ENCODE data around the gene TMEM126A.

The TMEM126A gene

DNA sequence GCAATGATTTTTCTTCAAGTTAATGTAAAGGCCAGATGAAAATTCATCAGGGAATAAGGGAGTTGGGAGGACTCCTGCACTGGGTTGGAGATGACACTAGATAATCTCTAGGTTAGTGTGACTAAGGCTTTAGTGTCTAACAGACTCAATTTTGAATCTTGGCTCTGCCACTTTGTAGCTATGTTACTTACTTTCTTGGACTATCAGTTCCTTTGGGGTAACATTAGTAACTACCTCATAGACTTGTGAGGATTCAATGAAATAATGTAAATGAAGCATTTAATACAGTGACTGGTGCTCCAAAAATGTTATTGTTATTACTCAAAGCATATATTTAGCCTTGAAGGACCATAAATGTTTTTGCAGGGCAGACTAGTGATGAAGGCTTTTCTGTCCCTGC is 47.8 kb downstream of the TMEM126A start:
- DNase-seq (ENCODE audit: low spot score): no peak

DNA sequence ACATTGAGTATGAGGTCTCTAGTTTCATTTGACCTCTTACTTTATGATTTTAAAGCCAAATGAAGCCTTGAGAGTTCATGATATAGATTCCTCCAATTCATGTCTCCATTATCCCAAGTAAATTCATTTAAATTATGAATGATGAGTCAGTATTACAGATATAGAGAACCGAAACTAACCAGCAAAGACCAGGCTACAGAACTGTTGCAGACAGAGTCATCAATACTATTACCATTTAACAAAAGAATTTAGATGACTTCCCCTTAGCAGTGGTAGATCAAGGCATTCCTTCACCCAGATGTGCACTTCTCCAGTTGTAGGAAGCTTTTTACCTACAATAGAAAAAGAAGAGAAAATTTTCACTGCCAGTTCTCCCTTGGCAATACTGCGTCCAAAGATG is 50.0 kb downstream of the TMEM126A start:
- DNase-seq (ENCODE audit: low spot score): no peak

DNA sequence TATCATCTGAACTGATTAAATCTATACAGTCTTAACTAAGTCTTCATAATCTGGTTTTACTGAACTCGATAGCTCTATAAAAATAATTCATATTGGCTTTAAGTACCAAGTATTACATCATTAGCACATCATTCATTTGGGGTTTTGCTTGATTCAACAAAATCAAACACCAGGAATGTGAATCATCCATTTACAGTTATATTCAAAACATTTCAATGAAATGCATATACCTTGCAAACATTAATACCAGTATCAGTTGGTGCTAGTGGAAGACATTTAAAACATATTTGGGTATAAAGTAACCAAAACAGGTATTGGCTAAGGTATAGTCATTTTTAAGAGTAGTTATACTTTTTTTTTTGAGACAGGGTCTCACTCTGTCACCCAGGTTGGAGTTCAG is 50.4 kb downstream of the TMEM126A start:
- no peak for DNase-seq (ENCODE audit: low spot score)

DNA sequence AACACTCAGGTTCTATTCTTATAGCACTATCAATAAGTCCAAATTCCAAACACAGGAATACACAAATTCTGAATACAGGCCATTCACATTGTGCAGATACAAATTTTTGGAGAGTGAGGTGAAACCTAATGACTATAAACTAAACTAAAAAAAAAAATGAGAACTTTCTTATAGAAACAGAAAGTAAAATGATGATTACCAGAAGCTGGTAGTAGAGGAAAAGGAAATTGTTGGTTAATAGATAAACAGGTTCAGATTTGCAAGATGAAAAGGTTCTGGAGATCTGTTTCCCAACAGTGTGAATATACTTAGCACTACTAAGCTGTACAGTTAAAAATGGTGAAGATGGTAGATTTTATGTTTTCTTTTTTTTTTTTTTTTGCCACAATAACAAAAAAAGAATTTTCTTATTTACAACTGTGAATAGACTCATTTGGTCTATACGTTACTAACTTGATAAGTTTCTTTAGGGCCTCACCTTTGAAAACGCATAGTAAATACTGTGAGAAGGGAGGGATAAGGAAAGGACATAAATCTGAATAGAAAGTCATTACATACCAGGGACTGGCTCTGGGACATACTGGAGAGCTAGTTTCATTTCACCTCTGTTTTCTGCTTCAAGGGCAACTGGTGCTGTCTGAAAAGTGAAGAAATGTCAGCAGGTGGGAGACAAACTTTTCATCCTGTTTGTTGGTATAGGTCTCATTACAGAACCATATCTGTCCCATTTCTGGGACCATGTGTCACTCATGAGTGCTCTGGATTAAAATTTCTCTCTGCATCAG is 52.4 kb downstream of the TMEM126A start:
- DNase-seq (ENCODE audit: low spot score): no peak

DNA sequence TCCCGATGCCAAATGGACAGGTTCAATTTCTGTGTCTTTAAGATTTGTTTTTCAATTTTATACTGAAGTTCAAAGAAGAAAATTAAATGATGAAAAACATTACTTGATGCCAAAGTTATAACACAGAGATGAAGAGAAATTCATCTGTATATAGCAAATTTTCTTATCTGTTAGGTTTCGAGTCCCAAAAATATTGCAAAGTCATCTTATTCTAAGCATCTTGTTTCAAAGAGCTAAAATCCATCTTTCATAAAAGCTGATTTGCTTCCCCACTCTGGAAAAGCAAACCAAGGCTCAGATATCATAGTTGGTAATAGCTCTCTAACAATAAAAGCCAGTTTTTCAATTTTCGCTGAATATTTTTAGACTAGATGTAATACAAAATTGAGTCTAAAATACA is 57.2 kb downstream of the TMEM126A start:
- no peak for DNase-seq (ENCODE audit: low spot score)

DNA sequence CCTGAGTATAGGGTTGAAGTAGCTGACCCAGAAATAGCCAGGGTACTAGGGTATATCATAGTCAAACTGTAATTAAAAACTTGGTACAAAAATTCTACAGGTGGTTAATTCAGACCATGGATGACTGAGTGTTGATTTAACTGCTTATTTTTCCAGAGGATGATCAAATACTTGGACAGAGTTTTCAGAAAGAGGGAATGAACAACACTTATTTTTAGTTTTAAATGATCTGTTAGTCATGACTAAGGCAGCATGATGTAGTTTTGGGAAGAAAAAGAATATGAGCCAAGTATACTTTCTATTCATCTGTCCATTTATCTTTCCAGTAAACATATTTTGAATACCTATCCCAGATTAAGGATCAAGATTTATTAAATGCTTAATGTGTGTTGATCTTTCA is 58.0 kb downstream of the TMEM126A start:
- DNase-seq (ENCODE audit: low spot score): no peak
